AG04449 (cell line): Measurements from ENCODE around the gene CLDN14.

ENCODE experiments used
- CTCF ChIA-PET: fragments of 350-600 bp; formaldehyde crosslinking; extraction: SDS; loops from one replicate; lab custom pipeline; 2021; ENCODE audit warnings: antibody characterized with exemption; lab: Yijun Ruan, JAX
- POLR2A ChIA-PET: fragments of 400-600, 350-600 bp; formaldehyde crosslinking; extraction: SDS; loops from one replicate; lab custom pipeline; 2020; ENCODE audit warnings: antibody characterized with exemption, inconsistent platforms; lab: Yijun Ruan, JAX
- DNase-seq: peaks from one replicate; pipeline ENCODE4 v3.0.0-alpha.2; 2010; ENCODE audit warnings: low read depth, low spot score
- H3K4me3 ChIP-seq: 2 replicates; pipeline ENCODE4 v1.5.1; 2011; ENCODE audit warnings: low read depth, mild to moderate bottlenecking, control low read depth, low read length
- CTCF ChIP-seq: IDR thresholded peaks from one replicate; pipeline ENCODE4 v1.5.1; 2011; ENCODE audit warnings: mild to moderate bottlenecking, moderate library complexity, low read length, control low read depth, inconsistent platforms; ENCODE audit not compliant: insufficient read depth; ENCODE audit errors: missing control alignments

The CLDN14 gene

GRCh38 chr21:36506482-36506881 lies 26.6 kb upstream of the CLDN14 start:
- H3K4me3 ChIP-seq: no peak overlapping the region
- ChIA-PET POLR2A (no interaction called here), CTCF (interaction anchor here (1.4 to 3.1 kb wide), 6 partner anchors 14 to 420 kb away, joined by 4 to 23 read pairs (median 9); no protein-coding TSS in a partner anchor)
- no peak for DNase-seq
- no peak for TF ChIP-seq CTCF

GRCh38 chr21:36504067-36505058 lies 24.4 kb upstream of the CLDN14 start:
- TF ChIP-seq CTCF: peak; percentile 53
- no peak for DNase-seq
- ChIA-PET CTCF (interaction anchor here (0.6 to 3.3 kb wide), 66 partner anchors 8 to 522 kb away, joined by 3 to 23 read pairs (median 4); partner anchors contain the start of genes CLDN14 and HLCS), POLR2A (no interaction called here)
- no peak overlapping the region for H3K4me3 ChIP-seq

- no peak overlapping the region for H3K4me3 ChIP-seq
- ChIA-PET POLR2A (no interaction called here), CTCF (interaction anchor here (0.6 to 3.3 kb wide), 16 partner anchors 9 to 507 kb away, joined by 3 to 17 read pairs (median 4); partner anchors contain the start of gene CLDN14)
- no peak for DNase-seq
- TF ChIP-seq CTCF: no peak
These were observed 22.4 kb upstream of the CLDN14 start for GRCh38 chr21:36502365-36502764.

- CTCF ChIA-PET: interaction anchor here (0.6 to 3.3 kb wide), 13 partner anchors 8 to 508 kb away, joined by 3 to 17 read pairs (median 4); partner anchors contain the start of gene CLDN14
- TF ChIP-seq CTCF: no peak
These were observed 21.6 kb upstream of the CLDN14 start for GRCh38 chr21:36501589-36501892.

GRCh38 chr21:36499578-36500471 lies 19.9 kb upstream of the CLDN14 start:
- POLR2A ChIA-PET: no interaction called here
- CTCF ChIA-PET: interaction anchor here (0.7 to 2.6 kb wide), 6 partner anchors 10 to 440 kb away, joined by 3 to 9 read pairs (median 4); no protein-coding TSS in a partner anchor
- TF ChIP-seq CTCF: no peak
- no peak overlapping the region for H3K4me3 ChIP-seq
- no peak for DNase-seq

More at GRCh38 chr21:36501589-36501892, 21.6 kb upstream of the CLDN14 start:
- no peak for DNase-seq
- POLR2A ChIA-PET: no interaction called here
- no peak overlapping the region for H3K4me3 ChIP-seq
